PC-9 (cell line): ENCODE measurements around the gene YWHAQ. TPM values are rescaled to one million over a fixed set of nuclear protein-coding genes. Genes with fewer than 3 reads are reported as not detected.
A peak's percentile ranks its signal among the peaks of the same experiment; 100 is the strongest.
"Not testable (repeated sequence)": the region's sequence is repeated elsewhere in the genome, so short reads cannot be mapped to it uniquely, and the experiment has no call there.

Source experiments
- BruUV-seq: library from RNA; stranded (reverse); fragments of 400-500 nt; replicated peaks from 2 replicates; lab custom pipeline; 2021; lab: Mats Ljungman, UMichigan
- CTCF ChIA-PET: fragments of 300-600 bp; sonication (Branson Sonifier 250); formaldehyde crosslinking; loops from one replicate; lab custom pipeline; 2022; ENCODE audit warnings: antibody characterized with exemption; lab: Charles Lee
- POLR2A ChIA-PET: fragments of 300-600 bp; sonication (Branson Sonifier 250); formaldehyde crosslinking; loops from one replicate; lab custom pipeline; 2022; ENCODE audit warnings: antibody characterized with exemption; ENCODE audit not compliant: unreplicated experiment; lab: Charles Lee
- DNase-seq, 2 experiments: peaks; one replicate each; pipeline versions ENCODE4 v3.0.0 to v3.0.0-alpha.2; 2015 to 2022; ENCODE audit warnings: mixed read lengths in 1 of 2
- H2AFZ ChIP-seq: fragments of 200-600 bp; sonication (generic); 2 replicates; pipeline ENCODE4 v1.8.1; 2017; ENCODE audit warnings: antibody characterized with exemption
- H3F3A ChIP-seq: fragments of 200-600 bp; sonication (generic); 2 replicates; pipeline ENCODE4 v1.8.1; 2017; ENCODE audit warnings: antibody characterized with exemption, mild to moderate bottlenecking, low read depth; ENCODE audit not compliant: insufficient read depth
- H3K27ac ChIP-seq: fragments of 200-600 bp; sonication (generic); 2 replicates; pipeline ENCODE4 v1.6.1; 2016; ENCODE audit warnings: mixed run types
- H3K27me3 ChIP-seq: fragments of 200-600 bp; sonication (generic); 2 replicates; pipeline ENCODE4 v1.6.1; 2016; ENCODE audit warnings: low read depth, mixed run types; ENCODE audit not compliant: insufficient read depth
- H3K36me3 ChIP-seq: fragments of 200-600 bp; sonication (generic); 2 replicates; pipeline ENCODE4 v1.6.1; 2016; ENCODE audit warnings: low read depth, mixed run types
- H3K4me1 ChIP-seq: fragments of 200-600 bp; sonication (generic); replicated peaks from 2 replicates; pipeline ENCODE4 v1.6.1; 2016; ENCODE audit warnings: mixed run types; ENCODE audit not compliant: insufficient read depth
- H3K4me2 ChIP-seq: fragments of 200-600 bp; sonication (generic); 2 replicates; pipeline ENCODE4 v1.6.1; 2017; ENCODE audit warnings: mixed run types
- H3K4me3 ChIP-seq: fragments of 200-600 bp; sonication (generic); 2 replicates; pipeline ENCODE4 v1.6.1; 2016; ENCODE audit warnings: mixed run types
- H3K79me2 ChIP-seq: fragments of 200-600 bp; sonication (generic); 2 replicates; pipeline ENCODE4 v1.6.1; 2017; ENCODE audit warnings: low read depth, mixed run types
- H3K9me2 ChIP-seq: fragments of 200-600 bp; sonication (generic); 2 replicates; pipeline ENCODE4 v1.8.1; 2017; ENCODE audit warnings: mild to moderate bottlenecking; ENCODE audit not compliant: insufficient read depth
- H3K9me3 ChIP-seq: fragments of 200-600 bp; sonication (generic); 2 replicates; pipeline ENCODE4 v1.8.1; 2016; ENCODE audit warnings: low read depth; ENCODE audit not compliant: insufficient read depth
- H4K20me1 ChIP-seq: fragments of 200-600 bp; sonication (generic); 2 replicates; pipeline ENCODE4 v1.8.1; 2017; ENCODE audit not compliant: insufficient read depth
- CTCF ChIP-seq: fragments of 200-600 bp; sonication (generic); conservative IDR thresholded peaks from 2 replicates; pipeline ENCODE4 v1.6.1; 2017; ENCODE audit warnings: mixed run types, antibody characterized with exemption, mild to moderate bottlenecking, moderate library complexity
- EZH2 ChIP-seq: fragments of 200-600 bp; sonication (generic); IDR thresholded peaks from 2 replicates; pipeline ENCODE4 v1.8.0; 2017; ENCODE audit warnings: antibody characterized with exemption, low read depth
- intact Hi-C: fragments of 100-400 bp; cut with micrococcal nuclease; formaldehyde crosslinking; loops from one replicate; pipeline ENCODE4 v1.10.0; 2022; ENCODE audit not compliant: unreplicated experiment
- total RNA-seq: library from RNA; stranded (reverse); gene quantifications from 2 replicates; pipeline ENCODE4 v1.2.3, GENCODE V29; 2021

Gene YWHAQ
- total RNA-seq, 1 experiment from 2014 or later, result 353 TPM

GRCh38 chr2:9586465-9586864, 44.3 kb downstream of the YWHAQ start:
- Histone ChIP-seq H3K9me2 (no peaks in the 10 kb centered on the region), H2AFZ (no peak overlapping the region), H3K27me3 (no peaks in the 10 kb centered on the region), H3K9me3 (no peaks in the 10 kb centered on the region), H3F3A (peaks cover 64% of the 10 kb centered on the region), H3K4me1 (no peaks in the 10 kb centered on the region), H3K4me2 (no peak overlapping the region), H3K4me3 (no peak overlapping the region), H3K36me3 (peaks cover 61% of the 10 kb centered on the region), H3K79me2 (peaks cover 61% of the 10 kb centered on the region), H4K20me1 (peaks cover 55% of the 10 kb centered on the region), H3K27ac (no peak overlapping the region; the same call in 1 of the 2 replicates)
- DNase-seq, result no peak
- no TSS peak for BruUV-seq
- intact Hi-C loops, result loop anchor here (10.0 kb wide), 1 partner anchor 82 kb away; no protein-coding TSS in a partner anchor
- CTCF ChIA-PET, result no interaction called here
- POLR2A ChIA-PET, result no interaction called here
- no peak for TF ChIP-seq EZH2
- no peak for TF ChIP-seq CTCF

GRCh38 chr2:9585486-9585885, 45.3 kb downstream of the YWHAQ start:
- intact Hi-C loops, result loop anchor here (10.0 kb wide), 1 partner anchor 81 kb away; no protein-coding TSS in a partner anchor
- Histone ChIP-seq H3K36me3 (peaks cover 51% of the 10 kb centered on the region), H2AFZ (no peak overlapping the region), H4K20me1 (peaks cover 45% of the 10 kb centered on the region), H3F3A (peaks cover 60% of the 10 kb centered on the region), H3K27me3 (no peaks in the 10 kb centered on the region), H3K9me2 (no peaks in the 10 kb centered on the region), H3K4me1 (no peaks in the 10 kb centered on the region), H3K79me2 (peaks cover 52% of the 10 kb centered on the region), H3K4me2 (no peak overlapping the region), H3K9me3 (no peaks in the 10 kb centered on the region), H3K4me3 (no peak overlapping the region), H3K27ac (no peak overlapping the region)
- CTCF ChIA-PET, result no interaction called here
- no peak for DNase-seq
- no peak for TF ChIP-seq CTCF
- TF ChIP-seq EZH2, result no peak
- no TSS peak for BruUV-seq
- POLR2A ChIA-PET, result no interaction called here

GRCh38 chr2:9584902-9585301, 45.9 kb downstream of the YWHAQ start:
- H2AFZ ChIP-seq, H3K9me3 ChIP-seq, H3K27me3 ChIP-seq, POLR2A ChIA-PET, H3K27ac ChIP-seq, H3K4me1 ChIP-seq, H3K4me3 ChIP-seq, CTCF ChIA-PET, H3K4me2 ChIP-seq, DNase-seq, H3K9me2 ChIP-seq: not testable (repeated sequence)
- Histone ChIP-seq H3F3A (peaks cover 60% of the 10 kb centered on the region), H3K36me3 (peaks cover 45% of the 10 kb centered on the region), H4K20me1 (peaks cover 40% of the 10 kb centered on the region), H3K79me2 (peaks cover 46% of the 10 kb centered on the region)
- intact Hi-C loops, result loop anchor here (10.0 kb wide), 1 partner anchor 80 kb away; no protein-coding TSS in a partner anchor
- TSS peak; percentile 25 for BruUV-seq

- intact Hi-C loops, result loop anchor here (10.0 kb wide), 1 partner anchor 78 kb away; no protein-coding TSS in a partner anchor
- H3K36me3 ChIP-seq, result peaks cover 26% of the 10 kb centered on the region
- no peaks in the 10 kb centered on the region for H3K9me3 ChIP-seq
- no peak overlapping the region for H3K4me3 ChIP-seq
- ChIA-PET CTCF (no interaction called here), POLR2A (no interaction called here)
- H3K4me2 ChIP-seq, result no peak overlapping the region
- no peaks in the 10 kb centered on the region for H3K4me1 ChIP-seq
- H3K27me3 ChIP-seq, result no peaks in the 10 kb centered on the region
- H3K27ac ChIP-seq, result no peak overlapping the region
- no peak for DNase-seq
- TF ChIP-seq CTCF (no peak), EZH2 (no peak)
- peaks cover 42% of the 10 kb centered on the region for H3F3A ChIP-seq
- H3K79me2 ChIP-seq, result peaks cover 25% of the 10 kb centered on the region; the same call in 1 of the 2 replicates
- no peak overlapping the region for H2AFZ ChIP-seq
- no TSS peak for BruUV-seq
- H4K20me1 ChIP-seq, result peaks cover 22% of the 10 kb centered on the region; the same call in 1 of the 2 replicates
- no peaks in the 10 kb centered on the region for H3K9me2 ChIP-seq
Observed at GRCh38 chr2:9582624-9583023, 48.2 kb downstream of the YWHAQ start.
